GM23338 (cell line): ENCODE data around the gene ETV5. TPM values are rescaled to one million over a fixed set of nuclear protein-coding genes. Genes with fewer than 3 reads are reported as not detected.

ENCODE experiments used
- ATAC-seq: fragments of 200-7000 bp; cut with Tn5 transposase; 3 replicates; pipeline ENCODE4 v1.9.1; 2020
- DNase-seq: peaks from one replicate; pipeline ENCODE4 v3.0.0-alpha.2; 2015; ENCODE audit warnings: low spot score
- H2AFZ ChIP-seq: fragments of 200-600 bp; sonication (generic); 2 replicates; pipeline ENCODE4 v1.8.0; 2016; ENCODE audit warnings: antibody characterized with exemption, mild to moderate bottlenecking, moderate library complexity
- H3F3A ChIP-seq: fragments of 200-600 bp; sonication (generic); replicated peaks from 2 replicates; pipeline ENCODE4 v1.8.0; 2017; ENCODE audit warnings: antibody characterized with exemption, mixed run types, low read depth
- H3K27ac ChIP-seq: fragments of 200-600 bp; sonication (generic); 2 replicates; pipeline ENCODE4 v1.6.1; 2016; ENCODE audit warnings: low read depth
- H3K27me3 ChIP-seq: fragments of 200-600 bp; sonication (generic); 2 replicates; pipeline ENCODE4 v1.8.0; 2016; ENCODE audit warnings: mild to moderate bottlenecking, mixed run types, moderate library complexity; ENCODE audit not compliant: insufficient read depth
- H3K36me3 ChIP-seq: fragments of 200-600 bp; sonication (generic); 2 replicates; pipeline ENCODE4 v1.8.0; 2016; ENCODE audit warnings: mild to moderate bottlenecking; ENCODE audit not compliant: insufficient read depth
- H3K4me1 ChIP-seq: fragments of 200-600 bp; sonication (generic); 2 replicates; pipeline ENCODE4 v1.8.0; 2016; ENCODE audit warnings: mild to moderate bottlenecking, moderate library complexity; ENCODE audit not compliant: insufficient read depth
- H3K4me2 ChIP-seq: fragments of 200-600 bp; sonication (generic); 2 replicates; pipeline ENCODE4 v1.7.1; 2017; ENCODE audit warnings: mixed run types
- H3K4me3 ChIP-seq: fragments of 200-600 bp; sonication (generic); 2 replicates; pipeline ENCODE4 v1.6.1; 2016; ENCODE audit warnings: mixed run types
- H3K79me2 ChIP-seq: fragments of 200-600 bp; sonication (generic); replicated peaks from 2 replicates; pipeline ENCODE4 v1.8.0; 2017; ENCODE audit warnings: mild to moderate bottlenecking; ENCODE audit not compliant: insufficient read depth
- H3K9me2 ChIP-seq: fragments of 200-600 bp; sonication (generic); 2 replicates; pipeline ENCODE4 v1.8.0; 2017; ENCODE audit not compliant: insufficient read depth
- H4K20me1 ChIP-seq: fragments of 200-600 bp; sonication (generic); replicated peaks from 2 replicates; pipeline ENCODE4 v1.8.0; 2017; ENCODE audit warnings: mild to moderate bottlenecking; ENCODE audit not compliant: insufficient read depth
- H3K27ac Mint-ChIP-seq: 2 replicates; pipeline ENCODE4 v1.8.0; 2020; ENCODE audit warnings: inconsistent platforms, mild to moderate bottlenecking, moderate library complexity, mixed read lengths
- H3K27me3 Mint-ChIP-seq: 3 replicates; pipeline ENCODE4 v1.8.0; 2022; ENCODE audit warnings: low read depth, mild to moderate bottlenecking, moderate library complexity, mixed read lengths, inconsistent platforms; ENCODE audit not compliant: insufficient read depth, poor library complexity
- H3K36me3 Mint-ChIP-seq: 3 replicates; pipeline ENCODE4 v1.8.0; 2021; ENCODE audit warnings: low read depth, mild to moderate bottlenecking, inconsistent platforms, moderate library complexity, mixed read lengths
- H3K4me1 Mint-ChIP-seq: 3 replicates; pipeline ENCODE4 v1.8.0; 2020; ENCODE audit warnings: mild to moderate bottlenecking, inconsistent platforms, mixed read lengths
- H3K4me3 Mint-ChIP-seq: 3 replicates; pipeline ENCODE4 v1.8.0; 2021; ENCODE audit warnings: moderate library complexity, mild to moderate bottlenecking, inconsistent platforms, mixed read lengths
- H3K9me3 Mint-ChIP-seq: 3 replicates; pipeline ENCODE4 v1.8.0; 2020; ENCODE audit warnings: moderate library complexity, mild to moderate bottlenecking, inconsistent platforms, mixed read lengths
- CREB1 ChIP-seq: fragments of 250-450 bp; sonication (Bioruptor Pico); IDR thresholded peaks from 2 replicates; pipeline ENCODE4 v1.5.0; 2020; ENCODE audit warnings: low read depth, mild to moderate bottlenecking, moderate library complexity
- CTCF ChIP-seq, 2 experiments: fragments of 200-600 bp in 1 of 2; sonication (generic) in 1 of 2; conservative IDR thresholded peaks; 2 replicates each; pipeline versions ENCODE4 v1.5.1 to v1.6.1; 2016 to 2017; ENCODE audit warnings: antibody characterized with exemption in 2 of 2, low read depth in 2 of 2, mild to moderate bottlenecking in 2 of 2, moderate library complexity in 1 of 2
- ETS1 ChIP-seq: IDR thresholded peaks from 2 replicates; pipeline ENCODE4 v1.6.1; 2016; ENCODE audit warnings: antibody characterized with exemption
- EZH2 ChIP-seq: fragments of 200-600 bp; sonication (generic); IDR thresholded peaks from one replicate; pipeline ENCODE4 v1.8.0; 2017; ENCODE audit warnings: antibody characterized with exemption, mild to moderate bottlenecking, low read depth; ENCODE audit not compliant: unreplicated experiment
- EZH2phosphoT487 ChIP-seq: fragments of 200-600 bp; sonication (generic); IDR thresholded peaks from one replicate; pipeline ENCODE4 v1.8.1; 2018; ENCODE audit warnings: antibody characterized with exemption; ENCODE audit not compliant: unreplicated experiment
- JUNB ChIP-seq: IDR thresholded peaks from one replicate; pipeline ENCODE4 v1.6.1; 2016; ENCODE audit warnings: antibody characterized with exemption; ENCODE audit not compliant: unreplicated experiment
- NANOG ChIP-seq: IDR thresholded peaks from 2 replicates; pipeline ENCODE4 v1.6.1; 2016; ENCODE audit warnings: antibody characterized with exemption, borderline replicate concordance
- POLR2AphosphoS5 ChIP-seq: IDR thresholded peaks from 2 replicates; pipeline ENCODE4 v1.6.1; 2016; ENCODE audit warnings: antibody characterized with exemption, low read depth
- REST ChIP-seq: IDR thresholded peaks from one replicate; pipeline ENCODE4 v1.6.1; 2018; ENCODE audit warnings: antibody characterized with exemption; ENCODE audit not compliant: unreplicated experiment
- STAT1 ChIP-seq: IDR thresholded peaks from one replicate; pipeline ENCODE4 v1.6.1; 2016; ENCODE audit warnings: antibody characterized with exemption; ENCODE audit not compliant: unreplicated experiment
- ZNF114 ChIP-seq: fragments of 250-450 bp; sonication (Bioruptor Pico); IDR thresholded peaks from 2 replicates; pipeline ENCODE4 v1.5.0; 2020; ENCODE audit warnings: mild to moderate bottlenecking, moderate library complexity
- ZNF331 ChIP-seq: fragments of 250-450 bp; sonication (Bioruptor Pico); IDR thresholded peaks from 2 replicates; pipeline ENCODE4 v1.5.0; 2020; ENCODE audit warnings: low read depth, mild to moderate bottlenecking, moderate library complexity
- ZNF462 ChIP-seq: fragments of 250-450 bp; sonication (Bioruptor Pico); IDR thresholded peaks from 2 replicates; pipeline ENCODE4 v1.5.0; 2020; ENCODE audit warnings: mild to moderate bottlenecking, moderate library complexity
- polyA plus RNA-seq: library from polyadenylated mRNA; unstranded; fragments of >200 nt; fragmentation: Nextera tagmentation; extraction: Ambion mirVana; gene quantifications from 2 replicates; pipeline ENCODE4 v1.2.1, GENCODE V29; 2016
- total RNA-seq: library from RNA; depleted of rRNA; stranded (reverse); fragments of >200 nt; shearing (Covaris generic); gene quantifications from 2 replicates; pipeline ENCODE4 v1.2.3, GENCODE V29; 2014

ETV5 gene
- total and polyA plus RNA-seq, 2 experiments from 2014 or later, result 33.5 to 57.1 TPM

GRCh38 chr3:186075489-186075888 is 33.4 kb downstream of the ETV5 start:
- H3K27me3 ChIP-seq, result no peaks in the 10 kb centered on the region
- no peak overlapping the region for H3K4me2 ChIP-seq
- peaks cover 7% of the 10 kb centered on the region; the same call in 1 of the 2 replicates for H3K36me3 ChIP-seq
- no peaks in the 10 kb centered on the region for H3F3A ChIP-seq
- no peak for ATAC-seq
- TF ChIP-seq JUNB (no peak), ZNF462 (no peak), ETS1 (no peak), ZNF114 (no peak), POLR2AphosphoS5 (no peak), CTCF (conservative IDR thresholded peaks at IDR 0.05; ENCODE audit: low read depth in 2 of 2) (no peak), EZH2 (no peak), STAT1 (no peak), CREB1 (CRISPR knock-in tag) (no peak), NANOG (no peak), EZH2phosphoT487 (no peak), REST (no peak), ZNF331 (CRISPR knock-in tag) (no peak)
- peaks cover 25% of the 10 kb centered on the region for H3K4me1 Mint-ChIP-seq
- no peaks in the 10 kb centered on the region for H4K20me1 ChIP-seq
- H3K36me3 Mint-ChIP-seq, result peaks cover 75% of the 10 kb centered on the region
- no peak overlapping the region for H3K27ac ChIP-seq
- no peak overlapping the region for H2AFZ ChIP-seq
- H3K27ac Mint-ChIP-seq, result no peak overlapping the region; the same call in 1 of the 2 replicates
- no peak overlapping the region for H3K4me3 Mint-ChIP-seq
- H3K27me3 Mint-ChIP-seq, result no peaks in the 10 kb centered on the region
- DNase-seq, result no peak
- peaks cover 31% of the 10 kb centered on the region for H3K4me1 ChIP-seq
- no peaks in the 10 kb centered on the region for H3K9me2 ChIP-seq
- H3K9me3 Mint-ChIP-seq, result no peaks in the 10 kb centered on the region
- no peak overlapping the region for H3K4me3 ChIP-seq
- peaks cover 61% of the 10 kb centered on the region for H3K79me2 ChIP-seq
